SKM-1 treated with dmso at 0.1 percent for 144 hours (cell line): ENCODE measurements around the gene RPL37A.

Source experiments
- DNase-seq: peaks from one replicate; lab custom pipeline; 2025; ENCODE audit not compliant: unreplicated experiment; lab: John Stamatoyannopoulos, UW

RPL37A gene

GRCh38 chr2:216498379-216499352 is at the start of gene RPL37A:
Gene RPL37A (plus strand): TSS chr2:216498844. CDS start chr2:216498875, 31 bp downstream.
- DNase-seq = peak; percentile 86

- DNase-seq = no peak
Observed at GRCh38 chr2:216450346-216450745, 48.3 kb upstream of the RPL37A start.

- DNase-seq = no peak
Observed at GRCh38 chr2:216450784-216451183, 47.9 kb upstream of the RPL37A start.

GRCh38 chr2:216453955-216454614 is 44.6 kb upstream of the RPL37A start:
- no peak for DNase-seq

- no peak for DNase-seq
Observed at GRCh38 chr2:216463148-216463547, 35.5 kb upstream of the RPL37A start.

GRCh38 chr2:216464104-216464720 is 34.4 kb upstream of the RPL37A start:
- no peak for DNase-seq

GRCh38 chr2:216465579-216466195 is 33.0 kb upstream of the RPL37A start:
- no peak for DNase-seq

- DNase-seq = no peak
Observed at GRCh38 chr2:216467845-216468244, 30.8 kb upstream of the RPL37A start.

GRCh38 chr2:216469661-216470060 is 29.0 kb upstream of the RPL37A start:
- no peak for DNase-seq

- no peak for DNase-seq
Observed at GRCh38 chr2:216473187-216473586, 25.5 kb upstream of the RPL37A start.

- peak; percentile 68 for DNase-seq
Observed at GRCh38 chr2:216474925-216475670, 23.5 kb upstream of the RPL37A start.

GRCh38 chr2:216475767-216476166 is 22.9 kb upstream of the RPL37A start:
- no peak for DNase-seq

GRCh38 chr2:216477283-216478035 is 21.2 kb upstream of the RPL37A start:
- peak; percentile 22 for DNase-seq

- DNase-seq = no peak
Observed at GRCh38 chr2:216478151-216478550, 20.5 kb upstream of the RPL37A start.

- no peak for DNase-seq
Observed at GRCh38 chr2:216478791-216479190, 19.9 kb upstream of the RPL37A start.

- no peak for DNase-seq
Observed at GRCh38 chr2:216480221-216480620, 18.4 kb upstream of the RPL37A start.

- DNase-seq = no peak
Observed at GRCh38 chr2:216482640-216483039, 16.0 kb upstream of the RPL37A start.

GRCh38 chr2:216485237-216485636 is 13.4 kb upstream of the RPL37A start:
- peak; percentile 12 for DNase-seq

GRCh38 chr2:216485745-216486144 is 12.9 kb upstream of the RPL37A start:
- peak; percentile 86 for DNase-seq

GRCh38 chr2:216486271-216486670 is 12.4 kb upstream of the RPL37A start:
- DNase-seq = no peak
